ENCODE measurements around the gene PICK1.

PICK1 gene

GRCh38 chr22:38085056-38085455, 27.9 kb downstream of the PICK1 start:
- no peak for DNase-seq
- H3K36me3 ChIP-seq, result no peaks in the 10 kb centered on the region
- H3K4me3 ChIP-seq (ENCODE audit: low read depth, low read length), result no peak overlapping the region
- H3K27me3 ChIP-seq (ENCODE audit: insufficient read depth, low read depth, severe bottlenecking), result no peaks in the 10 kb centered on the region
- no peaks in the 10 kb centered on the region for H3K9me3 ChIP-seq (ENCODE audit: severe bottlenecking)
- H3K27ac ChIP-seq, result no peak overlapping the region
- no peak for TF ChIP-seq CTCF (IDR thresholded peaks at IDR 0.05; ENCODE audit: low read depth, low read length)

- no peak for TF ChIP-seq CTCF (IDR thresholded peaks at IDR 0.05; ENCODE audit: low read depth, low read length)
- no peak overlapping the region for H3K4me3 ChIP-seq (ENCODE audit: low read depth, low read length)
- no peak overlapping the region for H3K27ac ChIP-seq
- no peak for DNase-seq
- no peaks in the 10 kb centered on the region for H3K36me3 ChIP-seq
- H3K27me3 ChIP-seq (ENCODE audit: insufficient read depth, low read depth, severe bottlenecking), result no peaks in the 10 kb centered on the region
- H3K9me3 ChIP-seq (ENCODE audit: severe bottlenecking), result no peaks in the 10 kb centered on the region
Measured at GRCh38 chr22:38085501-38085900, 28.3 kb downstream of the PICK1 start.

GRCh38 chr22:38086001-38086845, 29.0 kb downstream of the PICK1 start:
- TF ChIP-seq CTCF (IDR thresholded peaks at IDR 0.05; ENCODE audit: low read depth, low read length), result no peak
- H3K9me3 ChIP-seq (ENCODE audit: severe bottlenecking), result no peaks in the 10 kb centered on the region
- no peak overlapping the region for H3K27ac ChIP-seq
- no peaks in the 10 kb centered on the region for H3K27me3 ChIP-seq (ENCODE audit: insufficient read depth, low read depth, severe bottlenecking)
- H3K36me3 ChIP-seq, result no peaks in the 10 kb centered on the region
- no peak for DNase-seq
- H3K4me3 ChIP-seq (ENCODE audit: low read depth, low read length), result no peak overlapping the region

- Histone ChIP-seq H3K9me3 (ENCODE audit: severe bottlenecking) (no peaks in the 10 kb centered on the region), H3K36me3 (no peaks in the 10 kb centered on the region), H3K27ac (no peak overlapping the region), H3K27me3 (ENCODE audit: insufficient read depth, low read depth, severe bottlenecking) (no peaks in the 10 kb centered on the region), H3K4me3 (ENCODE audit: low read depth, low read length) (no peak overlapping the region)
- TF ChIP-seq CTCF (IDR thresholded peaks at IDR 0.05; ENCODE audit: low read depth, low read length), result no peak
- no peak for DNase-seq
Measured at GRCh38 chr22:38086942-38087341, 29.7 kb downstream of the PICK1 start.

GRCh38 chr22:38087855-38088254, 30.7 kb downstream of the PICK1 start:
- Histone ChIP-seq H3K9me3 (ENCODE audit: severe bottlenecking) (no peaks in the 10 kb centered on the region), H3K4me3 (ENCODE audit: low read depth, low read length) (no peak overlapping the region), H3K27ac (no peak overlapping the region), H3K27me3 (ENCODE audit: insufficient read depth, low read depth, severe bottlenecking) (no peaks in the 10 kb centered on the region), H3K36me3 (no peaks in the 10 kb centered on the region)
- DNase-seq, result no peak
- no peak for TF ChIP-seq CTCF (IDR thresholded peaks at IDR 0.05; ENCODE audit: low read depth, low read length)

Measured in WERI-Rb-1 (cell line).